T-helper 2 cell treated with Interferon-gamma antibody and Interleukin-4, amounts not matched to agents 5 μg/mL and 100 μg/mL, for 36 hours (primary cell): ENCODE results near the gene HPS4.
"Not testable (repeated sequence)": the region's sequence is repeated elsewhere in the genome, so short reads cannot be mapped to it uniquely, and the experiment has no call there.

ENCODE experiments used
- DNase-seq: peaks from one replicate; pipeline ENCODE4 v3.0.0; 2021; ENCODE audit warnings: low spot score
- H3K27ac Mint-ChIP-seq: one replicate; pipeline ENCODE4 v1.8.0; 2021; ENCODE audit warnings: mild to moderate bottlenecking, mixed read lengths
- H3K27me3 Mint-ChIP-seq: one replicate; pipeline ENCODE4 v1.8.0; 2021; ENCODE audit warnings: low read depth, mixed read lengths
- H3K36me3 Mint-ChIP-seq: one replicate; pipeline ENCODE4 v1.8.0; 2021; ENCODE audit warnings: low read depth, mixed read lengths
- H3K4me1 Mint-ChIP-seq: one replicate; pipeline ENCODE4 v1.8.0; 2021; ENCODE audit warnings: low read depth, mixed read lengths
- H3K4me3 Mint-ChIP-seq: one replicate; pipeline ENCODE4 v1.8.0; 2022; ENCODE audit warnings: mild to moderate bottlenecking, moderate library complexity, mixed read lengths
- H3K9me3 Mint-ChIP-seq: one replicate; pipeline ENCODE4 v1.8.0; 2021; ENCODE audit warnings: mixed read lengths

HPS4 gene

DNA sequence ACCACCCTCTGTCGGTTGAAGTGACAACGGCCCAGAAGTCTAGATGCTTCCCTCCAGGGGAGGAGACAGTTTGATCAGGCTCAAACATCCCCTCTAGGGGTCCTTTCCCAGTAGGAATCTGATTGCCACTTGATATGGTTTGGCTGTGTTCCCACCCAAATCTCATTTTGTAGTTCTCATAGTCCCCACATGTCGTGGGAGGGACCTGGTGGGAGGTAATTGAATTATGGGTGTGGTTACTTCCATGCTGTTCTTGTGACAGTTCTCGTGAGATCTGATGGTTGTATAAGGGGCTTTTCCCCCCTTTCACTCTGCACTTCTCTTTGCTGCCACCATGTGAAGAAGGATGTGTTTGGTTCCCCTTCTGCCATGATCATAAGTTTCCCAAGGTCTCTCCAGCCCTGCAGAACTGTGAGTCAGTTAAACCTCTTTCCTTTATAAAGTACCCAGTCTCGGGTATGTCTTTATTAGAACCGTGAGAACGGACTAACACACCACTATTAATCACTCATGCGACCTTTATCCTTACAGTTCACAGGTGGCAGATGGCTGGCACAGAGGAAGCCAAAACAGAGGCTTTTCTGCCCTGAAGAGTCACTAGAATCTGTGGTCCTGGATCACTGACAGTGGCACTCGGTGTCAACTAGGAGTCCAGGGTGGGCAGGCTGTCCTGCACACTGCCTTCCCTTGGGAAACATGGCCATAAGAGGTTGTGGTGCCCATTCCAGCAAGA is 33.0 kb downstream of the HPS4 start:
- no peak overlapping the region for H3K27ac Mint-ChIP-seq
- H3K4me3 Mint-ChIP-seq: no peak overlapping the region
- H3K4me1 Mint-ChIP-seq: no peaks in the 10 kb centered on the region

DNA sequence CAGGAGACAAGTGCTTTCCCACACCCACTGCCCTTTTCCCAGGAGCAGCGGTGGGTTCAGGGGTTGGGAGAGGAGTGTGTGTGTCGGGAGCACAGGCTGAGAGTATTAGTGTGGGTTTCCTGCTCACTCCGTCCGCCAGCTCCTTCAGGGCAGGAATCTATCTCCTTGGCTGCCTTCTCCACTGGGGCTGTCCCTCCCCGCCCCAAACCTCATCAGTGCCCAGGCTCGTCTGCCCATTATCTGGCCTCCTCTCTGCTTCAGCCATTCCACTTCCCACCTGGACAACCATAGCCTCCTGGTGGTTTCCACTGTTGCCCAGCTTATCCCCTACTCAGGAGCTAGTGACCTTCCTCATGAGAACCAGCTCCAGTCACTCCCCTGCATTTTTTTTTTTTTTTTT is 34.6 kb downstream of the HPS4 start:
- Mint-ChIP-seq H3K27me3 (no peaks in the 10 kb centered on the region), H3K27ac (no peak overlapping the region), H3K4me3 (no peak overlapping the region), H3K4me1 (no peaks in the 10 kb centered on the region), H3K36me3 (peaks cover 4% of the 10 kb centered on the region), H3K9me3 (no peaks in the 10 kb centered on the region)
- DNase-seq: no peak

More for the DNA sequence above, 33.0 kb downstream of the HPS4 start:
- Mint-ChIP-seq H3K36me3 (peaks cover 4% of the 10 kb centered on the region), H3K9me3 (no peaks in the 10 kb centered on the region), H3K27me3 (no peaks in the 10 kb centered on the region)
- no peak for DNase-seq

DNA sequence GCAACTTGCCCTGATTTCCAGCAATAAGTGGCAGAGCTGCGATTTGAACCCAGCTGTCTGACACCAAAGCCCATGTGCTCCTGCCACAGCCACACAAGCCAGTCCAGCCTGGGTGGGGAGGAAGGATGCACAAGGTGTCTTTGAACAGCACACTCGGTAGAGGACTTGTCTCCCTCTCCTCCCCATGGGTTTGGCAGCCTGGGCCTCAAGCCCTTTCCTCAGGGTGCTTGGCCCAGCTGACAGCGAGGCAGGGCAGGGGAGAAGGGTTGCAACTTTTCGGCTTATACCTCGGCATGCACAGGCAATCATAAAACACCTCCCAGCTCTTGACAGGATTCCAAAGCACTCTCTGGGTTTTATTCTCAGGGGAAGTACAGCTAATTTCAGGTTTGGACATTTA is 35.2 kb downstream of the HPS4 start:
- no peaks in the 10 kb centered on the region for H3K27me3 Mint-ChIP-seq
- H3K9me3 Mint-ChIP-seq: no peaks in the 10 kb centered on the region
- H3K4me1 Mint-ChIP-seq: no peaks in the 10 kb centered on the region
- H3K27ac Mint-ChIP-seq: no peak overlapping the region
- no peak for DNase-seq
- peaks cover 3% of the 10 kb centered on the region for H3K36me3 Mint-ChIP-seq
- no peak overlapping the region for H3K4me3 Mint-ChIP-seq

DNA sequence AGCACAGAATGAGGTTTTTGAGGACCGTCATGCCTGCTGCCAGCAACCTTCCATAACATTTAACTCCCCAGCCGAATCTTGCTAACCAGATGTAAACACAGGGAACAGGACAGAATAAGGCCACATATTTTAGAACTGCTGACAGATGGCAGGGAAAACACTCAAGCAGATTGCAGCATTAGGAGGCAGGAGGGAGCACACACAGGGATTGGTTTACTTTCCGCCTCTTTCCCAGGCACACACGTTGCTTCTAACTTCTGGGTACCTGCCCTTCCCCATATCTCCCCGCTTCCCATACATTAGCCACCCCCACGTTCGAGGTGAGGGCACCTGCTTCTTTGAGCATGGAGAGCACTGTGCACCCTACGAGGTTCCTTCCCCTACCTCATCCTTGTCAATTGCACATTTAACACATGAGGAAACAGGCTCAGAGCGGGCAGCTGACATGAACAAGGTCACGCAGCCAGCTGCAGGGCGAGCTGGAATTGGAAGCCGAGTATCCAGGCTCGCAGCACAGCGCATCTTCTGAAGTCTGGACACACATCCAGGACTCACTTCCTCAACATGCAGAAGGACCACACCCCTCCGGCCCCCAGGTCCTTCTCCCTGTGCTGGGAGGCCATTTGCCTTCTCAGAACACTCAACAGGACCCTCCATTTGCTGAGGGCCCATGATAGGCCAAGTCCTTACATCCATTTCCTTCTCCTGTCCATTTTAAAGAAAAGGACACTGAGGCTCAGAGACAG is 35.8 kb downstream of the HPS4 start:
- H3K4me1 Mint-ChIP-seq: no peaks in the 10 kb centered on the region
- no peak overlapping the region for H3K4me3 Mint-ChIP-seq
- H3K27ac Mint-ChIP-seq: no peak overlapping the region
- H3K9me3 Mint-ChIP-seq: no peaks in the 10 kb centered on the region
- no peak for DNase-seq
- H3K27me3 Mint-ChIP-seq: no peaks in the 10 kb centered on the region
- peaks cover 9% of the 10 kb centered on the region for H3K36me3 Mint-ChIP-seq

DNA sequence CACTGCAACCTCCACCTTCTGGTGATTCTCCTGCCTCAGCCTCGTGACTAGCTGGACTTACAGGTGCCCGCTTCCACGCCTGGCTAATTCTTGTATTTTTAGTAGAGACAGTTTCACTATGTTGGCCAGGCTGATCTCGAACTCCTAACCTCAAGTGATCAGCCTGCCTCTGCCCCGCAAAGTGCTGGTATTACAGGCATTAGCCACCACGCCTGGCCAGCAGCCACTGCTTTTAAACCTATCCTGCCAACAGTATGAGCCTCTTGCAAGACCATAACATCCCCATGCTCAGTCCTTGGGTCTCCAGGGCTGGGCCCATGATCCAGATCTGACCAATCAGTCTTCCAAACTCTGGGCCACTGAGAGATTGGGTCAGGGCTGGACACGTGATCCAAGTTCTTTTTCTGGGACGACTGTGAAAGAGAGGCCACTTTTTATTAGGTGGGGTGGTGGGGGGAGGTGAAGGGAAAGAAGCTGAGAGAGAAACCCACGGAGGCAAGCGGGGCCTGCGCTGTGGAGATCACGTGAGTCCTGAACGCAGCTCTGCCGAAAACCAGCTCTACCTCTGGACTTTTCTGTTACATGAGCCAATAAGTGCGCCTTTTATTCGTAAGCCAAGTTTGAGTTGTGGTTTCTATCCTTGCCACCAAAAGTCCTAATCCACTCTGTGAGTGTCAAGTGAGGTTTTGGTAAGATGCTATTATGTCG is 36.6 kb downstream of the HPS4 start:
- peaks cover 11% of the 10 kb centered on the region for H3K36me3 Mint-ChIP-seq
- no peak overlapping the region for H3K27ac Mint-ChIP-seq
- no peaks in the 10 kb centered on the region for H3K27me3 Mint-ChIP-seq
- no peak overlapping the region for H3K4me3 Mint-ChIP-seq
- H3K9me3 Mint-ChIP-seq: no peaks in the 10 kb centered on the region
- no peaks in the 10 kb centered on the region for H3K4me1 Mint-ChIP-seq
- no peak for DNase-seq

DNA sequence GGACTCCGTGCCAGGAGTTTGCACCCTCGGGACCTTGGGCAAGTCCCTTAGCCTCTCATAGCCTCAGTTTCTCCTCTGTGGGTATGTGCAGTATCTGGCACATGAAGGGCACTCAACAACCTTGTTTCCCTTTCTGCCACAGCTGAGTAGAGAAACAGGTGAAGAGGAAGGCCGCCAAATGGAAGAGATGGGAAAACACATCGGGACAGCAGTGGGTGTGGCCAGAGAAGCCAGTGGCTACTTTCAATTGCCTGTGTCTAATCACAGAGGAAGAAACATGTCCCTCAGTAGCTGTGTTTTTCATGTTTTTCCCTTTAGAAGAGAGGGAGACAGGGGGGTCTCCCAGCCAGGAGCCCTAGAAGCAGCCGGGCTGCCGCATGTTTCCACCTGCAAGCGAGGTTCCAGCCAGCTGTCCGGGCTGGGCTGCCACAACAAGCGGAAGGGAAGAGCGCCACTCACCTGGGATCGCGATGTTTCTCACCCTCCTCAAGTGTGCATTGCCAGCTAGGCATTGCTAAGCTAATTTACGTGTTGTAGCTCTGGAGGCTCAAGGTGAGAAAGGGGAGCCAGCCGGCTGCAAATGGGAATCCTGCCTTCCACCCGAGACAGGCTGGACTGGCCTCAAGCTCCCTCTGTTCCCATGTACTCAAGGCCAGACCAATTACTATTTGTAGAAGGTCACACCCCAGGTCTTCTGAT is 37.9 kb downstream of the HPS4 start:
- H3K27ac Mint-ChIP-seq: no peak overlapping the region
- no peak for DNase-seq
- no peaks in the 10 kb centered on the region for H3K27me3 Mint-ChIP-seq
- H3K36me3 Mint-ChIP-seq: peaks cover 9% of the 10 kb centered on the region
- no peaks in the 10 kb centered on the region for H3K4me1 Mint-ChIP-seq
- no peaks in the 10 kb centered on the region for H3K9me3 Mint-ChIP-seq
- H3K4me3 Mint-ChIP-seq: no peak overlapping the region

DNA sequence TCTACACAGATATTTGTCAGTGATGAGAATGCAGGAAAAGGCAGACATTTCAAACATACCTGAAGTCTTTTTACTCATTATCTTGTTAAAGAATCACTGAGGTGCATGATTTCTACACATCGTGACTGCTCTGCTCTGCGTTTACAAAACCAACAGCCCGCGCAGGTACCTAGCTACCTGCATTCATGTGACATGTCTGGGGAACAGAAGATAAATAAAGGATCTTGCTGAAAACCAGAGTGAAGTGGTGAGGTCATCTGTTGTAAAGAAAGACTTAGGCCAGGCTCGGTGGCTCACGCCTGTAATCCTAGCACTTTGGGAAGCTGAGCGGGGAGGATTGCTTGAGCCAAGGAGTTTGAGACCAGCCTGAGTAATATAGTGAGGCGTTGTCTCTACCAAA is 38.8 kb downstream of the HPS4 start:
- H3K27me3 Mint-ChIP-seq: no peaks in the 10 kb centered on the region
- H3K27ac Mint-ChIP-seq: no peak overlapping the region
- no peaks in the 10 kb centered on the region for H3K9me3 Mint-ChIP-seq

DNA sequence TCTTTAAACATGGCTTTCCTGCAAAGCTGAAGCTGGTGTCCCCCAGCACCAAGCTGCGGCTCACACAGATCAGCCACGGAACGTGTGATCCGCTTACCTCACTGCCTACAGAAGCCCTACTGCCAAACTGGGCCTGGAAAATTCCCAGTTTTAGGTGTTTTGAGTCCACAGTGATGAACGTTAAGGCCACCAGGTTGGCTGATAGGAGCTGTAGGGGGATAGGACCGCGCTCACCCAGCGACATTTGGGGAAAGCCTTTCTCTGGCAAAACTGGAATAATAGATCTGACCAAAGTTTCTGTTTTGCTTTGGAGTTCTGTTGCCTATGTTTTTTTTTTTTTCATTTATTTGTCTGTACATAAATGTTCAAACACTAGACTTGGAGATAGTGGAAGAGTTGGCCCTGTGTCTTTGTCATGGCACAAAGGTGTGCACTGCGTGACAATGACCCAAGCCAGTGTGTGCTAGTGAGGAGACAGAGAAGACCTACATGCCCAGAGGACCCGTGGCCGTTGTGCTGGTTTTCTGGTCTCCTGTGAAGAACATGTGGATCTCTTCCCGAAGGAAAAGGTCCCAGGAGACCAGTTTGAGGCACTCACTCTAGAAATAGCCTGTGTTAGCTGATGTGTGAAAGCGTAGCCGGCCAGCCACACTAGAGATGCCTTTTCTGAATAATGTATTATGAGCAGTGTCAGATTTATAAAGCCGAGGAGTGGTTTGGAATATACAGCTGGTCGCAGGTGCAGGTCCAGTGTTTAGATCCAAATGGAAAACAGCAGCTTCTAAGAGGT is 39.5 kb downstream of the HPS4 start:
- H3K36me3 Mint-ChIP-seq: peaks cover 9% of the 10 kb centered on the region
- no peaks in the 10 kb centered on the region for H3K4me1 Mint-ChIP-seq
- H3K27me3 Mint-ChIP-seq: no peaks in the 10 kb centered on the region
- no peak overlapping the region for H3K27ac Mint-ChIP-seq
- no peak for DNase-seq
- no peaks in the 10 kb centered on the region for H3K9me3 Mint-ChIP-seq
- no peak overlapping the region for H3K4me3 Mint-ChIP-seq

More for the DNA sequence above, 38.8 kb downstream of the HPS4 start:
- H3K4me3 Mint-ChIP-seq: no peak overlapping the region
- peaks cover 9% of the 10 kb centered on the region for H3K36me3 Mint-ChIP-seq
- DNase-seq: no peak
- no peaks in the 10 kb centered on the region for H3K4me1 Mint-ChIP-seq

DNA sequence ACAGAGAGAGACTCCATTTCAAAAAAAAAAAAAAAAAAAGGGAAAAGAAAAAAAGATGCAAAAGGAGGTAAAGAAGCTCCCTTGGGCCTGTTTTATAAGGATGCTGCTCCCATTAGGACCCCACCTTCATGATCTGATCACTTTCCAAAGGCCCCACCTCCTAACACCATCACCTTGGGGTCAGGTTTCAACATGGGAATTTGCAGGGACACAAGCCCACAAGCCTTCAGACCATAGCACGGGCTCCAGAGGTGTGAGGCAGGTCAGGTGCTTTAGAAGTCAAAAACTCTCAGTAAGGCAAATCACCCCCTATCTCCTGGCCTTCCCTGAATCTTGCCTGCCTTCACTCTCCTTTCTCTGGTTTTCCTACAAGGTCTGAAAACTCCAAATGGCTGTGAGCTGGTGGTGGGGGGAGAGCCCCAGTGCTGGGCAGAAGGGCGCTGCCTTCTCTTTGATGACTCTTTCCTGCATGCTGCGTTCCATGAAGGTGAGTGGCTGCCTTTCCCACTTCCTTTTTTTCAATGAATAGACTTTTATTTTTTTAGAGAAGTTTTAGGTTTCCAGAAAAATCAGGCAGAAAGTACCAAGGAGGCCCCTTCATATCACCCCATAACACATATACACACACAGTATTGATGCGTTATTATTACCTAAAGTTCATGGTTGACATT is 41.4 kb downstream of the HPS4 start:
- no peak overlapping the region for H3K27ac Mint-ChIP-seq
- H3K36me3 Mint-ChIP-seq: peaks cover 14% of the 10 kb centered on the region

DNA sequence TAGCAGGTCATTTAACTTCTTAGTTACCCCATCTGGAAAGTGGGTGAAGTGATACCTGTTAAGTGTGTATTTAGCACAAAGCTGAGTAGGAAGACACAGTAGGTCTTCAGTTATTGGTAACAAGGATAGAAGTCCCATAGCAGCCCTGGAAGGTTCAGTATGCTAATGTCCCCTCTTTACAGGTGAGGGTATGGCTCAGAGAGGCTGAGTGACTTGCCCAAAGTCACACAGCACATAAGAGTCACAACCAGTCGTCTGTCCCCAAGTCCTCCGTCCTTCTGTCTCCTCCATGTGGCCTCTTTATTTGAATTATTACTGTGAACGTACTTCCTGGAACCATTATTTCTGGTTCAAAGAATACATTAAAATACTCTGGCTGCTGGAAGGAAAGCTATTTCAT is 44.0 kb downstream of the HPS4 start:
- Mint-ChIP-seq H3K4me1 (peaks cover 23% of the 10 kb centered on the region), H3K9me3 (no peaks in the 10 kb centered on the region), H3K36me3 (peaks cover 28% of the 10 kb centered on the region), H3K27me3 (no peaks in the 10 kb centered on the region), H3K4me3 (no peak overlapping the region), H3K27ac (no peak overlapping the region)
- DNase-seq: no peak

More for the DNA sequence above, 41.4 kb downstream of the HPS4 start:
- Mint-ChIP-seq H3K4me3 (no peak overlapping the region), H3K9me3 (no peaks in the 10 kb centered on the region), H3K4me1 (peaks cover 7% of the 10 kb centered on the region), H3K27me3 (no peaks in the 10 kb centered on the region)
- DNase-seq: no peak

DNA sequence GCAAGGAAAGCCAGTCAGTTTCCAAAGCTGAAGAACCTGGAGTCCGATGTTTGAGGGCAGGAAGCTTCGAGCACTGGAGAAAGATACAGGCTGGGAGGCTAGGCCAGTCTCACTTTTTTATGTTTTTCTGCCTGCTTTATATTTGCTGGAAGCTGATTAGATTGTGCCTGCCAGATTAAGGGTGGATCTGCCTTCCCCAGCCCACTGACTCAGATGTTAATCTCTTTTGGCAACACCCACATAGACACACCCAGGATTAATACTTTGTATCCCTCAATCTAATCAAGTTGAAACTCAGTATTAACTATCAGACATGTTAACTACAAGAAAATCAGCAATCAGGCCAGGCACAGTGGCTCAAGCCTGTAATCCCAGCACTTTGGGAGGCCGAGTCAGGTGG is 44.8 kb downstream of the HPS4 start:
- Mint-ChIP-seq H3K36me3 (peaks cover 34% of the 10 kb centered on the region), H3K4me1 (peaks cover 23% of the 10 kb centered on the region), H3K27ac (peak overlapping the region; percentile 15)
- not testable (repeated sequence) for H3K9me3 Mint-ChIP-seq, DNase-seq, H3K4me3 Mint-ChIP-seq, H3K27me3 Mint-ChIP-seq

DNA sequence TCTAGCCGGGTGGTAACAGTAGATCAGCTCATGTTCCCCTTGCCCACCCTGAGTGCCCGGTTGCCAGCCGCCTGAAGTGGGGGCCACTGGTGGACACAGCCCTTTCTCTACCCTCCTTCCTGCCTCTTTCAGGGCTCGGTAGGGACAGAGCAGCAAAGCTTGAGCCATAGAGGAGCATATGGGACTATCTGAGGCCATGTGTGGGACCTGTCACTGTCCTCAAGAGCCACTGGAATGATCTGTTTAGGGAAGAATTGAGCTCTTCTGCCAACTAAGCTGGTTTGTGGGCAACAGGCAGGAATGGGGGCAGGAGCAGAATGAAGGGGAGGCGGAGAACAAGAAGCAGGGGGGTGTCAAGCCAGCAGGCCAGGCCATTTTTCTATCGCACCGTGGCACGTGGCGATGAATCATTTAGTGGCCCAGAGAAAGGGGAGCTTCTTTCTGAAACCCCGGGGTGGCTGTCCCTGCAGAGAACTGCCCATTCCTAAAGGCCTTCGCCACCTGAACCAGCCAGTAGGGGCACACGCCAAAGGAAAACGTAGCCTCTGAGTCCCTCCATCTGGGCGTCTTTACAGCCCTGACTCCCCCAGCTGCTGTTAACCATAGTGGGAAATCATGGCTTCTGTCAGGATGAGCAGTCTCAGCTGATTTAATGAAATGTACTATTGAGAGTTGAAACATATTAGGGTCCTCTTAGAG is 45.7 kb downstream of the HPS4 start:
- no peak overlapping the region for H3K27ac Mint-ChIP-seq
- H3K4me3 Mint-ChIP-seq: no peak overlapping the region
- H3K36me3 Mint-ChIP-seq: peaks cover 30% of the 10 kb centered on the region
- DNase-seq: no peak
- H3K4me1 Mint-ChIP-seq: peaks cover 23% of the 10 kb centered on the region
- H3K9me3 Mint-ChIP-seq: no peaks in the 10 kb centered on the region
- H3K27me3 Mint-ChIP-seq: no peaks in the 10 kb centered on the region
